H1 (cell line): ENCODE data around the gene CNGA4. TPM values are rescaled to one million over a fixed set of nuclear protein-coding genes. Genes with fewer than 3 reads are reported as not detected.

ENCODE experiments used
- CHD2 ChIP-seq: IDR thresholded peaks from 2 replicates; pipeline ENCODE4 v1.6.1; 2012; ENCODE audit warnings: low read length, improper control_type of control experiment
- GTF2F1 ChIP-seq: IDR thresholded peaks from 2 replicates; pipeline ENCODE4 v1.6.1; 2012; ENCODE audit warnings: low read depth, low read length, improper control_type of control experiment, borderline replicate concordance
- SAP30 ChIP-seq: fragments of 300-600 bp; sonication (generic); IDR thresholded peaks from 2 replicates; pipeline ENCODE4 v1.7.1; 2012; ENCODE audit warnings: low read length, moderate library complexity, mild to moderate bottlenecking, inconsistent platforms; ENCODE audit not compliant: insufficient read depth, insufficient replicate concordance
- polyA plus RNA-seq, 7 experiments: library from polyadenylated mRNA; depleted of rRNA in 3 of 7; stranded (reverse) in 5 of 7; unstranded in 2 of 7; fragments of >200 nt in 5 of 7; fragments of 200-250 nt in 2 of 7; gene quantifications; 1 replicate in 5 of 7; 2 replicates in 1 of 7; 4 replicates in 1 of 7; pipeline versions ENCODE4 v1.2.1 to v1.2.3, GENCODE V29; 2011 to 2013; ENCODE audit warnings: missing spikeins in 2 of 7, mixed read lengths in 2 of 7
- total RNA-seq: library from RNA; stranded (reverse); fragmentation: NEBNext Ultra II Directional; extraction: Animal tissue kit (Norgen Biotek cat#: 25700); gene quantifications from 2 replicates; pipeline ENCODE4 v1.2.1, GENCODE V29; 2021

The CNGA4 gene
- total and polyA plus RNA-seq, 2 of the 8 experiments (the other 6 are each of a cell fraction or from before 2014, with no cell fraction given), result 0.29 TPM; not detected in 1

DNA sequence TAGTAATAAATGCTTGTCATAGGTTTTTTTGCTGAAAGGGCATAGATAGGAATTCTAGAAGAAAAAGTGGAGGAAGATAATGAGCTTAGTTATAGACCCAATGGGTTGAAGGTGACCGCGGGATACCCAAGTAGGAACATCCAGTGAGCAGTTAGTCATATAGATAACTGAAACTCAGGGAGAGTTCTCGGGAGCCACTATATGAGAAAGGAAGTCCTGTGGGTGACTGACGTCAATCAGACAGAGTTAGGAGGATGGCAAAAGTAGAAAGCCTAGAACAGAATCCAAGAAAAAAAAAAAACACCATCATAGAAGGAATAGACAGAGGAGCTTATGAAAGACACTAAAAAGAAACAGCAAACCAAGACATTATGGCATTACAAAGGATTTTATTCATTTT, 1.6 kb upstream of the CNGA4 start (continued):
- TF ChIP-seq GTF2F1 (no peak), SAP30 (no peak), CHD2 (no peak)
